ENCODE measurements around the gene ABCC9.

GRCh38 chr12:21980544-21980943, 39.3 kb upstream of the ABCC9 start:
- TF ChIP-seq CTCF (IDR thresholded peaks at IDR 0.05): no peak
- no peak for TF ChIP-seq POLR2AphosphoS5 (IDR thresholded peaks at IDR 0.05)
- TF ChIP-seq POLR2A (IDR thresholded peaks at IDR 0.05): no peak

Measured in breast epithelium (tissue), 3 donors.